ENCODE data around the gene OR9I1.

OR9I1 gene, protein sequence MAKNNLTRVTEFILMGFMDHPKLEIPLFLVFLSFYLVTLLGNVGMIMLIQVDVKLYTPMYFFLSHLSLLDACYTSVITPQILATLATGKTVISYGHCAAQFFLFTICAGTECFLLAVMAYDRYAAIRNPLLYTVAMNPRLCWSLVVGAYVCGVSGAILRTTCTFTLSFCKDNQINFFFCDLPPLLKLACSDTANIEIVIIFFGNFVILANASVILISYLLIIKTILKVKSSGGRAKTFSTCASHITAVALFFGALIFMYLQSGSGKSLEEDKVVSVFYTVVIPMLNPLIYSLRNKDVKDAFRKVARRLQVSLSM

GRCh38 chr11:58125469-58125868 lies at the start of gene OR9I1:
TSS of gene OR9I1 (minus strand) at chr11:58125530. CDS start at chr11:58119444, 6,086 bp downstream.
- DNase-seq = no peak

GRCh38 chr11:58165504-58166106 lies 40.3 kb upstream of the OR9I1 start:
- no peak for DNase-seq

GRCh38 chr11:58164990-58165389 lies 39.7 kb upstream of the OR9I1 start:
- DNase-seq = no peak

- no peak for DNase-seq
Measured at GRCh38 chr11:58164389-58164788, 39.1 kb upstream of the OR9I1 start.

- DNase-seq = no peak
Measured at GRCh38 chr11:58152781-58153180, 27.5 kb upstream of the OR9I1 start.

GRCh38 chr11:58142761-58143160 lies 17.4 kb upstream of the OR9I1 start:
- no peak for DNase-seq

DNA sequence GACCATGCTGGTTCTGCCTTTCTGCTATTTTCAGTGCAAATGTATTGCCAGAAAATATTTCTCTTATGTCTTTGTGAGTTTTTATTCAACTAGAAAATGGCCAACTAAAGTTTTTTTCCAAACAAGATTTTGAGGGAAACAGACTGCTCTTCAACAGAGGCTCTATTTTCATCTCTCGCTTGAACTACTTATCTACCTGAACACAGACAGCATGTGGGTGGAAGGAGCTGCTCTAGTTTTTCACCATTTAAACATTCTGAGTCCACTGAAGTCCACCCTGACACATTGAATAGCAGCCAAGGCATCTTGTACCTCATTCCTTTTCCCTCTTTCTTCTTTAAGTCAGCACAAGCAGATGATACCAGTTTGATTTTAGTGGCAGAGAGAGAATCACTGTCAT lies 9.8 kb upstream of the OR9I1 start:
- DNase-seq = no peak

DNA sequence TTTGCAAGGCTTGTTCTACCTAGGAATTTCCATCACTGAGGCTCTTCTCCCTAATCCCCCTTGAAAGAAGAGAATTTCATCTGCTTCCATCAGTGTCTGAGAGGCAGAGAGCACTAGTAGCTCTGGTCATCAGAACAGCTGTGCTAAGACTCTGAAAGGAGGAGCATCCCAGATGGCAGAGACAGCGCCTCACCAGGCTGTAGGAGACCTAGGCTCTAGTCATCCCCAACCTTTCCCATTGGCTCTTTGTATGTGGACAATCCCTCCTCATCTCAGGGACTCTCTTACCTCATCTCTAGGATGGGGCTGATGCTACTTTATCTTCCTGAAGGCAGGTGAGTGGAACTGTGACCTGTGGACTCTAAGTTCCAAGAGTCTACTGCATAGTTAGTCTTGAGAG lies 8.8 kb upstream of the OR9I1 start:
- DNase-seq = no peak

DNA sequence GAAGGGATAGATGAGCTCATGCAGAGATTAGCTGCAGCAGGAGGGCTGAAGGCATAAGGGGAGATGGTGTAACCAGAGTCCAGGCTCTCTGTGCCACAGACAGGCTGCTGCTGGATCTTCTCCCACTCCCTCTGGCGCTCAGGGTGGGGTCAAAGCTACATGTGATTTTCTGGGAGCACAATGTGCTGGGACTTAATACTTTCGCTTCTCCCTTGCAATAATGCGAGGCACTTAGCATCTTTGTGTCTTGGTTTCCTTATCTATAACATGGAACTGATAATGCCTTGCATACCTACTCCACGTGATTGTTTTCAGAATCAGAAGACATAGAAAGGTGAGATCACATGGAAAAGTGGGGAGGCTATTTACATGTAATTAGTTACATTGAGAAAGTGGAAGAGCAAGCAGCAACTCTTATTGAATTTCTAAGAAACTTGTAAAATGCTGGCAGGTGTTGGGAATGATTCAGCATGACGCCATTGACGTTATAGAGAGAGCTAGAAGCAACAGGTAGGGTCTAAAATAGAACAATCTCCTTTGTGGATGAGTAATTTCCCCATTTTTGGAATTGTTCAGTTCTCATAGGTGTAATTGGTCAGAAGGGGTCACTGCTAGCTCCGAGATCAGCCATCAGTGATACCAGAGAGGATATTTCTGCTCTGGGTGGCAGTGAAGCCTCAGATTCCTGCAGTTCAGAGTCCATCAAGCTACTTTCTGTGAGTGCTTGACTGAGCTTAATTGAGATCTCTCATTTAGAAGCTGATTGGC lies 8.2 kb upstream of the OR9I1 start:
- no peak for DNase-seq

- no peak for DNase-seq
Measured at GRCh38 chr11:58127350-58127749, 2.0 kb upstream of the OR9I1 start.

- no peak for DNase-seq
Measured at GRCh38 chr11:58121096-58121495, 4.2 kb downstream of the OR9I1 start.

DNA sequence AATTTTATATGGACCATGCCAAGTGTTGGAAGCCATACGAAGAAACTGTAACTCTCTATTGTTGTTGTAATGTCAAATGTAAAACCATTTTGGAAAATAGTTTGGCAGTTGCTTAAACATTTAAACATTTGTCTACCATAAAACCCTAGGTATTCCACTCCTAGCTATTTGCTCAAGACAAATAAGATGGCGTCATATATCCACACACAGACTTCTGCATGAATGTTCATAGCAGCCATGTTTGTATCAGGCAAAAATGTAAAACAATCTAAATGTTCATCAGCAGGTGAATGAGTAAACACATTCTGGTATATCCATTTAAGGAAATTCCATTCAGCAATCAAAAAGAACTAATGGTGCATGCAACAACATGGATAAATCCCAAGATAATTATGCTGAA lies 27.9 kb downstream of the OR9I1 start:
- DNase-seq = no peak

DNA sequence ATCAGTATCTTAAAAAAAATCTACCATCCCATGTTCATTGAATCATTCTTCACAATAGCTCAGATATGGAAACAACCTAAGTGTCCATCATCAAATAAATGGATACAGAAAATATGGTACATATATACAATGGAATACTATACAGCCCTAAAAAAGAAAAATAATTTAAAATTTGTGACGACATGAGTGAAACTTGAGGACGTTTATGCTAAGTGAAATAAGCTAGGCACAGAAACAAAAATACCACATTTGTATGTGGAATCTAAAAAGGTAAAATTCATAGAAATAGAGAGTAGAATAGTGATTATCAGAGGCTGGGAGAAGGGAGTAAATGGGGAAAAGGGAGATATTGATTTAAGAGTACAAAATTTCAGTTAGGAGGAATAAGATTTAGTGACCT lies 38.8 kb downstream of the OR9I1 start:
- no peak for DNase-seq

DNA sequence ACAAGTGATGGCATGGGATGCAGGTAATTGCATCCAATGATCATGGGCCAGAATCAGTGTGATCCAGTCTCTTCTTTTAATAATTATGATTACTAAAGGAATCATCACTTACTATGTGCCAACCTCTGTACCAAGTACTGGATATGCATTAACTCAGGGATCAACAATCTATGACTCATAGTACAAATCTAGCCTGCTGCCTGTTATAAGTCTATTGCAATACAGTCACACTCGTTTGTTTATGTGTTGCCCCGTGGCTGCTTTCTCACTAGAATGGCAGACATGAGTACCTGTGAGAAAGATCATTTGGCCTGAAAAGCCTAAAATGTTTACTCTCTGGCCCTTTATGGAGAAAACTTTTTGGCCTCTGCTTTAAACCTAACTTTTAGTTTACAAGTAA lies 49.5 kb downstream of the OR9I1 start:
- no peak for DNase-seq

DNA sequence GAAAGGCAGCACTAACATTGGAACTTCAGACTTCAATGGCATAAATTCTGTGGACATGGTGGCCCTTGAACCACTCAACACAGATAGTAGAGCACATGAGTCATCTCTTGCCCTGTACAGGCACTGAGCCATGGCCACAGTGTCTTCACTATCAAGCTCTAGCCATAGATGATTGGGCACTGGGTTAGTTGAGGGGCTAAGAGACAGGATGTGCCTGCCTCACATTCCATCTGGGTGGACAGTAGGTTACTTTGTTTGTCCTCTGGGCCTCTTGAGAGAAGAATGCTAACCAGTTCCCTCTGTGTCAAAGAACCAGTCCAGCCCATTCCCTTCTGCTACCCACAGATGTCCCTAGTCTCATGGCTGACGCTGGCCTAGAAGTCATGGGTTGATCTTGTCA lies 54.7 kb downstream of the OR9I1 start:
- DNase-seq = no peak

DNA sequence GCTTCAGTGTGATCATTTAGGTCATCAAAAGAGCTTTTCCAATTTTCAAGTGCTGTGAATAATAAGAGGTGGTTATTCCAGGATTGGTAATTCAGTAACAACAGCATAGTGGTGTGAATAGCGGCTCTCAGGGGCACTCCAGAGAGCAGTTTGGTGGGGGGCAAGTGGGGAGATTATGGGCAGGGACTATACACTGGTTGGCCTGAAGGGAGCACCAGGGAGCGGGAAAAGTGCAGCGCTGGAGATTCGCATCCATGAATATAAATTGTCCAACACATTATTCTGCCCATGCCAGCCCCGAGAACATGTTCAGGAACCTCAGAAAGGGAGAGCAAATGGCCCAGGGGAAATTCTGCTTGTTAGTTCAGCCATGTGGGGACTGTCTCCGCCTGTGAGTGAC lies 56.7 kb downstream of the OR9I1 start:
- DNase-seq = no peak

- no peak for DNase-seq
Measured at GRCh38 chr11:58067685-58068084, 57.6 kb downstream of the OR9I1 start.
